HG03066 (cell line): ENCODE measurements around the gene SH3TC1.

Experiments
- ATAC-seq: cut with Tn5 transposase; IDR thresholded peaks from one replicate; pipeline ENCODE4 v1.9.1; 2021; ENCODE audit warnings: low read depth; ENCODE audit not compliant: unreplicated experiment

Gene SH3TC1

GRCh38 chr4:8211737-8212581, 12.9 kb downstream of the SH3TC1 start:
- no peak for ATAC-seq

GRCh38 chr4:8212622-8213021, 13.5 kb downstream of the SH3TC1 start:
- no peak for ATAC-seq

GRCh38 chr4:8213121-8213520, 14.0 kb downstream of the SH3TC1 start:
- ATAC-seq, result no peak

- no peak for ATAC-seq
Observed at GRCh38 chr4:8214136-8214535, 15.0 kb downstream of the SH3TC1 start.

- no peak for ATAC-seq
Observed at GRCh38 chr4:8215001-8215427, 15.9 kb downstream of the SH3TC1 start.

- ATAC-seq, result no peak
Observed at GRCh38 chr4:8215641-8216442, 16.8 kb downstream of the SH3TC1 start.

- no peak for ATAC-seq
Observed at GRCh38 chr4:8216443-8217245, 17.6 kb downstream of the SH3TC1 start.

- ATAC-seq, result no peak
Observed at GRCh38 chr4:8217246-8217511, 18.1 kb downstream of the SH3TC1 start.

- ATAC-seq, result no peak
Observed at GRCh38 chr4:8217871-8218270, 18.8 kb downstream of the SH3TC1 start.

GRCh38 chr4:8218371-8219031, 19.4 kb downstream of the SH3TC1 start:
- no peak for ATAC-seq

- no peak for ATAC-seq
Observed at GRCh38 chr4:8219236-8219635, 20.1 kb downstream of the SH3TC1 start.

GRCh38 chr4:8220661-8221450, 21.8 kb downstream of the SH3TC1 start:
- no peak for ATAC-seq

GRCh38 chr4:8221476-8221875, 22.4 kb downstream of the SH3TC1 start:
- no peak for ATAC-seq

GRCh38 chr4:8221985-8222384, 22.9 kb downstream of the SH3TC1 start:
- ATAC-seq, result no peak

- ATAC-seq, result no peak
Observed at GRCh38 chr4:8222609-8223388, 23.7 kb downstream of the SH3TC1 start.

GRCh38 chr4:8224267-8224974, 25.3 kb downstream of the SH3TC1 start:
- no peak for ATAC-seq

GRCh38 chr4:8224975-8225625, 26.0 kb downstream of the SH3TC1 start:
- ATAC-seq, result no peak
